ENCODE data around the gene TRMT6.

DNA sequence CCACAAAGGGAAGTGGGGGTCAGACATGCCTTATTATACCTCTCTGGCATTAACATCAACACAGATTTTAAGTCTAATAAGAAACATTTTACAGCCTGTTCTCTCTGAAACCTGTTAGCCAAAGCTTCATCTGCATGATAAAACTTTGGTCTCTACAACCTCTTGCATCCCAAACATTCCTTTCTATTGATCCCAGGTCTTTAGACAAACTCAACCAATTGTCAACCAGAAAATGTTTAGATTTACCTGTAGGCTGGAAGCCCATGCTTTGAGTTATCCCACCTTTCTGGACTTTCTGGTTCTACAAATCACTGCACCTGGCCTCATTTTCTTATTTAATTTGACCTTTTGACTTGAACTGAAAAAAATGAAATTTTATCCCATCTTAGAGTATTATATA, 20.9 kb upstream of the TRMT6 start:
- TF ChIP-seq EZH2 (IDR thresholded peaks at IDR 0.05): no peak
- TF ChIP-seq, protein P1, sequence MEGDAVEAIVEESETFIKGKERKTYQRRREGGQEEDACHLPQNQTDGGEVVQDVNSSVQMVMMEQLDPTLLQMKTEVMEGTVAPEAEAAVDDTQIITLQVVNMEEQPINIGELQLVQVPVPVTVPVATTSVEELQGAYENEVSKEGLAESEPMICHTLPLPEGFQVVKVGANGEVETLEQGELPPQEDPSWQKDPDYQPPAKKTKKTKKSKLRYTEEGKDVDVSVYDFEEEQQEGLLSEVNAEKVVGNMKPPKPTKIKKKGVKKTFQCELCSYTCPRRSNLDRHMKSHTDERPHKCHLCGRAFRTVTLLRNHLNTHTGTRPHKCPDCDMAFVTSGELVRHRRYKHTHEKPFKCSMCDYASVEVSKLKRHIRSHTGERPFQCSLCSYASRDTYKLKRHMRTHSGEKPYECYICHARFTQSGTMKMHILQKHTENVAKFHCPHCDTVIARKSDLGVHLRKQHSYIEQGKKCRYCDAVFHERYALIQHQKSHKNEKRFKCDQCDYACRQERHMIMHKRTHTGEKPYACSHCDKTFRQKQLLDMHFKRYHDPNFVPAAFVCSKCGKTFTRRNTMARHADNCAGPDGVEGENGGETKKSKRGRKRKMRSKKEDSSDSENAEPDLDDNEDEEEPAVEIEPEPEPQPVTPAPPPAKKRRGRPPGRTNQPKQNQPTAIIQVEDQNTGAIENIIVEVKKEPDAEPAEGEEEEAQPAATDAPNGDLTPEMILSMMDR (IDR thresholded peaks at IDR 0.05 in 2 of 3, conservative IDR thresholded peaks at IDR 0.05 in 1 of 3; ENCODE audit: borderline replicate concordance in 1 of 3, insufficient read depth in 1 of 3, low read depth in 2 of 3, low read length in 2 of 3): no peak

All from HCT116 (cell line).